HepG2 (cell line): ENCODE results near the gene SESN3. TPM values are rescaled to one million over a fixed set of nuclear protein-coding genes. Genes with fewer than 3 reads are reported as not detected.
A peak's percentile ranks its signal among the peaks of the same experiment; 100 is the strongest.

Source experiments
- EZH2 ChIP-seq: conservative IDR thresholded peaks from 2 replicates; pipeline ENCODE4 v1.6.1; 2012; ENCODE audit warnings: mild to moderate bottlenecking, low read depth, low read length, moderate library complexity
- ZNF773 ChIP-seq: sonication (generic); formaldehyde crosslinking; IDR thresholded peaks from 2 replicates; pipeline ENCODE4 v1.4.0; 2020; ENCODE audit warnings: missing genetic modification reagents, borderline replicate concordance
- polyA plus RNA-seq, 8 experiments: library from polyadenylated mRNA; depleted of rRNA in 3 of 8; stranded (reverse) in 7 of 8; unstranded in 1 of 8; fragments of >200 nt; fragmentation: Illumina TruSeq in 4 of 8; extraction: Trizol in 4 of 8; gene quantifications; 2 replicates each; pipeline versions ENCODE4 v1.2.1 to v1.2.3, GENCODE V29; 2011 to 2016; ENCODE audit warnings: low read depth in 4 of 8, missing spikeins in 1 of 8, mixed read lengths in 1 of 8; ENCODE audit not compliant: insufficient read depth in 1 of 8
- total RNA-seq, 5 experiments: library from RNA; depleted of rRNA; stranded (reverse); fragments of >200 nt; fragmentation: Illumina TruSeq; extraction: Trizol; gene quantifications; 2 replicates each; pipeline ENCODE4 v1.2.3, GENCODE V29; 2016; ENCODE audit warnings: low read depth in 1 of 5
- TF ChIP-seq, protein P1 (sequence below): sonication (generic); formaldehyde crosslinking; IDR thresholded peaks from 2 replicates; pipeline ENCODE4 v1.4.0; 2020; ENCODE audit warnings: mild to moderate bottlenecking, missing genetic modification reagents

SESN3 gene
- total and polyA plus RNA-seq, 2 of the 13 experiments (the other 11 are each of a cell fraction or from before 2014, with no cell fraction given), result 0.53 to 0.86 TPM

DNA sequence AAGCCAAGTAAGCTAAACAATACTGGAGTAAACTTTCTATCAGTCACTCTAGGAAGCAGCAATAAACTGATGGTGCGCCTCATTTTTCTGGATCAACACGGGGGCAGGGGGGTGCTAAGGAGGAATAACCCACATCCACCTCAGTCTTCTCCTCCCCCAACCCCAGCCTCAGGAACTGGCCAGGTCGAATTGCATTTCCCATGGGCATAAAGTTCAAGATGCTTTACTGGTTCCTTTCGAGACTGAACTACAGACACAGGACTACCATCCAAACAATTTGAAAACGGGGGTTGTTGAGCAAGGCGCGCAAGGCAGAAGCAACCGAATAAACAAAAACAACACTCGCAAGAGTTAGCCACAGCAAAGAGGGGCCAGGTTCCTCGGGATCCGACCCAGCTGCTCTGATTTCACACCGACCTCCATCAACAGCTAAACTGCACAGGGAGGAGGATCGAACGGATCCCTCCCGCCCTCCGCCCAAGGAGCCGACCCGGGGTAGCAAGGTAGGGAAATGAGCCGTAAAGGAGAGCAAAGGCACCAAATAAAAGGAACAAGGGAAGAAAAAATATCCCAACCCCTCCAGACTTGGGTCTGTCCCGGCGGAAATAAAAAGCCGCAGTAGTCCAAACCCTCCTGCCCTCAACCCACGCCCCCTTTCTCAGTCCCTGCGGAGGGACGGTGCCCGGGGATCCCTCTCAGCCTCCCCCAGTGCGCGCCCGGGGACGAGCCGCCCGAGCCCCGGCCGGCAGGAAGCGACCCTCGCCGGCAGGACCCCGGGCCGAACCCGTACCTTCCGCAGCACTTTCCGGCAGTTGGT lies 801 bp downstream of the SESN3 start (continued):
- peak; percentile 84; the same call in 1 of the 2 replicates for TF ChIP-seq EZH2
- TF ChIP-seq, protein P1, sequence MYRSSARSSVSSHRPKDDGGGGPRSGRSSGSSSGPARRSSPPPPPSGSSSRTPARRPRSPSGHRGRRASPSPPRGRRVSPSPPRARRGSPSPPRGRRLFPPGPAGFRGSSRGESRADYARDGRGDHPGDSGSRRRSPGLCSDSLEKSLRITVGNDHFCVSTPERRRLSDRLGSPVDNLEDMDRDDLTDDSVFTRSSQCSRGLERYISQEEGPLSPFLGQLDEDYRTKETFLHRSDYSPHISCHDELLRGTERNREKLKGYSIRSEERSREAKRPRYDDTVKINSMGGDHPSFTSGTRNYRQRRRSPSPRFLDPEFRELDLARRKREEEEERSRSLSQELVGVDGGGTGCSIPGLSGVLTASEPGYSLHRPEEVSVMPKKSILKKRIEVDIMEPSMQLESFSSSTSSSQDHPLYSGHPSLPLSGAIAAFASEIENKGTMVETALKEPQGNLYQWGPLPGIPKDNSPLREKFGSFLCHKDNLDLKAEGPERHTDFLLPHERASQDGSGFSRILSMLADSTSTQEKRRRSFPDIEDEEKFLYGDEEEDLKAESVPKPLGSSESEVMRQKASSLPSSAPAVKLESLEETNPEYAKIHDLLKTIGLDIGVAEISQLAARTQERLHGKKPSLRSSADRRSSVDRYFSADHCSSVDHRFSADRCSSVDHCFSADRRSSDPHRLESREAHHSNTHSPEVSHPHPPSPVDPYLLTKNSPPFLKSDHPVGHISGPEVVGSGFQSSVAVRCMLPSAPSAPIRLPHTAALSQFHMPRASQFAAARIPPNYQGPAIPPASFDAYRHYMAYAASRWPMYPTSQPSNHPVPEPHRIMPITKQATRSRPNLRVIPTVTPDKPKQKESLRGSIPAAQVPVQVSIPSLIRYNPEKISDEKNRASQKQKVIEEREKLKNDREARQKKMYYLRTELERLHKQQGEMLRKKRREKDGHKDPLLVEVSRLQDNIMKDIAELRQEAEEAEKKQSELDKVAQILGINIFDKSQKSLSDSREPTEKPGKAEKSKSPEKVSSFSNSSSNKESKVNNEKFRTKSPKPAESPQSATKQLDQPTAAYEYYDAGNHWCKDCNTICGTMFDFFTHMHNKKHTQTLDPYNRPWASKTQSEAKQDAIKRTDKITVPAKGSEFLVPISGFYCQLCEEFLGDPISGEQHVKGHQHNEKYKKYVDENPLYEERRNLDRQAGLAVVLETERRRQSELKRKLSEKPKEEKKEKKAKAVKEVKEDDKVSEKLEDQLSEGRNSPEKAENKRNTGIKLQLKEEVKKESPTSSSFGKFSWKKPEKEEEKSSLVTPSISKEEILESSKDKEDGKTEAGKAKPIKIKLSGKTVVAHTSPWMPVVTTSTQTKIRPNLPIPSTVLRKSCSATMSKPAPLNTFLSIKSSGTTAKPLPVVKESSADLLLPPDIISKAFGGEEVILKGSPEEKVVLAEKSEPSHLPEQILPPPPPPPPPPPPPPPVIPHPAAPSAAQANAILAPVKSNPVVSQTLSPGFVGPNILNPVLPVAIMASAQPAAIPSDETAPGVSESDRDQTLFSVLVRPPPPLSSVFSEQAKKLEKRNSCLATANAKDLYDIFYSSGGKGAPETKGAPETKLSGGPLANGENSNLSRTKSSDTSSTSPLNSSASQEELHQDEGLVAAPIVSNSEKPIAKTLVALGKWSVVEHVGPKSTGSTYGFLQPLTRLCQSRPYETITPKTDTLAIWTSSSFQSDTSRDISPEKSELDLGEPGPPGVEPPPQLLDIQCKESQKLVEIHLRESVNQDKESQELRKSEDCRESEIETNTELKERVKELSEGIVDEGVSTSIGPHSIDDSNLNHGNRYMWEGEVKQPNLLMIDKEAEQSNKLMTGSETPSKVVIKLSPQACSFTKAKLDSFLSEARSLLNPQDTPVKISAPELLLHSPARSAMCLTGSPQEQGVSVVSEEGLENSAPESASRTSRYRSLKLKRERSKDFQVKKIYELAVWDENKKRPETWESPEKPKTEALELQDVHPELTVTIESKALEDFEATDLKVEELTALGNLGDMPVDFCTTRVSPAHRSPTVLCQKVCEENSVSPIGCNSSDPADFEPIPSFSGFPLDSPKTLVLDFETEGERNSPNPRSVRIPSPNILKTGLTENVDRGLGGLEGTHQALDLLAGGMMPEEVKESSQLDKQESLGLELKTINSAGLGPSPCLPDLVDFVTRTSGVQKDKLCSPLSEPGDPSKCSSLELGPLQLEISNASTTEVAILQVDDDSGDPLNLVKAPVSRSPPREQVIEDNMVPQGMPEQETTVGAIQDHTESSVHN (CRISPR knock-in tag), result no peak
- TF ChIP-seq ZNF773, result no peak
